ENCODE measurements around the gene HOXA4. TPM values are rescaled to one million over a fixed set of nuclear protein-coding genes. Genes with fewer than 3 reads are reported as not detected.

Gene HOXA4
- total RNA-seq, 1 donor from 2014 or later: not detected

DNA sequence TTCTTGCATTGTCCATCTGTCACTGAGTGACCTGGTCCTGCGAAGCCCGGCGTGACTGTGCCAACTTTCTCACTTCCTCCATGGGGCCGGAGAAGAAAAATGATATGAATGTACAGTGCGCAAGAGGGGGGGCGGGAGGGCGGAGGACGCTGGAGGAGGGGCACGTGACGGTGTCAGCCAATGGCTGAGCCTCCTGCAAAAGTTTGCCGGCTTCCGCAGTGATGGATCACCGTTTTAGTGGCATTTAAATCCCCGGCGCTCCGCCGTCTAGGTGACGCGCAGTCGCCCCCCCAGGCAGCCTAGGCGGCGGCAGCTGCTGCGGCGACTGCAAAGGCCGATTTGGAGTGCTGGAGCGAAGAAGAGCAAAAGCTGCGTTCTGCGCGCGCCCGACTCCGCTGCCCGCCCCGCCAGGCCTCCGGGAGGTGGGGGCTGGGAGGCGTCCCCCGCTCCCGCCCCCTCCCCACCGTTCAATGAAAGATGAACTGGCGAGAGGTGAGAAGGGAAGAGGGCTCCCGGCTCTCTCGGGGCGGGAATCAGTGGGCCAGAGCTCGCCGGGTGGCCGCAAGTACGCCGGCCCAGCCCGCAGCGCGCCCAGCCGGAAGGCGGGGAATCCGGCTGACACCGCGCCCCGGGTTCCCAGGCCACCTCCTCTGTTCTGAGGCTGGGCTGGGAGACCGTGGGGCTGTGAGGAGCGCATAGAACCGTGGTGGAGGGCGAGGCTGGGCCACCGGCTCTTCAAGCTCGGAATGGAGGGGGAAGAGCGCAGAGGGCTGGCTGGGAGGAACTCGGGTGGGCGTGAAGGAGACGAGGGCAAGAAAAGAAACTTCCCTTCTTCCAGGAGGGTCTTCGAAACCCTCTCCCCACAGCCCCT, 34.4 kb downstream of the HOXA4 start, which contains the start of gene HOXA1:
TSS of gene HOXA1 (minus strand) at position 104 of the 871 bp plus-strand sequence. CDS start at position 16, 88 bp downstream.
- Mint-ChIP-seq H3K36me3 (no peaks in the 10 kb centered on the region), H3K27ac (no peak within 1 kb of the TSS), H3K9me3 (peaks cover 9% of the 10 kb centered on the region), H3K4me1 (peaks cover 10% of the 10 kb centered on the region), H3K4me3 (peak within 1 kb of the TSS; percentile 88), H3K27me3 (ENCODE audit: insufficient read depth, low read depth) (peaks cover 95% of the 10 kb centered on the region)
- H3K27ac ChIP-seq: no peak within 1 kb of the TSS
- TF ChIP-seq EZH2phosphoT487 (IDR thresholded peaks at IDR 0.05) (peak; percentile 93), EZH2 (IDR thresholded peaks at IDR 0.05) (peak; percentile 90), CTCF (IDR thresholded peaks at IDR 0.05) (no peak)
- peak within 1 kb of the TSS; percentile 92 for H3K4me2 ChIP-seq
- no peaks in the 10 kb centered on the region for H3K79me2 ChIP-seq (ENCODE audit: low read depth)
- peak within 1 kb of the TSS; percentile 58 for H3K4me3 ChIP-seq
- peak; percentile 86 for DNase-seq (ENCODE audit: low spot score)
- peaks cover 94% of the 10 kb centered on the region for H4K20me1 ChIP-seq (ENCODE audit: low read depth)
- H3K27me3 ChIP-seq: peaks cover 100% of the 10 kb centered on the region
- peak within 1 kb of the TSS; percentile 72 for H2AFZ ChIP-seq (replicated peaks)
- H3K9me3 ChIP-seq (ENCODE audit: low read depth): no peaks in the 10 kb centered on the region
- H3K4me1 ChIP-seq: peaks cover 11% of the 10 kb centered on the region
- H3K9ac ChIP-seq: no peak within 1 kb of the TSS
- no peaks in the 10 kb centered on the region for H3K36me3 ChIP-seq
- H3F3A ChIP-seq (ENCODE audit: low read depth): peaks cover 19% of the 10 kb centered on the region

GRCh38 chr7:27095050-27095896, 35.3 kb downstream of the HOXA4 start:
- Histone ChIP-seq H3K36me3 (no peaks in the 10 kb centered on the region), H3K9me3 (ENCODE audit: low read depth) (no peaks in the 10 kb centered on the region), H2AFZ (replicated peaks) (no peak overlapping the region), H3K27ac (no peak overlapping the region), H3K4me3 (peak overlapping the region; percentile 58), H3K27me3 (peaks cover 100% of the 10 kb centered on the region), H3K4me1 (peaks cover 11% of the 10 kb centered on the region), H4K20me1 (ENCODE audit: low read depth) (peaks cover 86% of the 10 kb centered on the region), H3K4me2 (peak overlapping the region; percentile 92), H3K9ac (no peak overlapping the region), H3K79me2 (ENCODE audit: low read depth) (no peaks in the 10 kb centered on the region), H3F3A (ENCODE audit: low read depth) (peaks cover 14% of the 10 kb centered on the region)
- H3K27ac Mint-ChIP-seq: no peak overlapping the region
- peaks cover 10% of the 10 kb centered on the region for H3K4me1 Mint-ChIP-seq
- peak overlapping the region; percentile 88 for H3K4me3 Mint-ChIP-seq
- peak; percentile 13 for DNase-seq (ENCODE audit: low spot score)
- peaks cover 94% of the 10 kb centered on the region for H3K27me3 Mint-ChIP-seq (ENCODE audit: insufficient read depth, low read depth)
- TF ChIP-seq CTCF (IDR thresholded peaks at IDR 0.05) (no peak), EZH2 (IDR thresholded peaks at IDR 0.05) (peak; percentile 86), EZH2phosphoT487 (IDR thresholded peaks at IDR 0.05) (no peak)
- peaks cover 9% of the 10 kb centered on the region for H3K9me3 Mint-ChIP-seq
- no peaks in the 10 kb centered on the region for H3K36me3 Mint-ChIP-seq

DNA sequence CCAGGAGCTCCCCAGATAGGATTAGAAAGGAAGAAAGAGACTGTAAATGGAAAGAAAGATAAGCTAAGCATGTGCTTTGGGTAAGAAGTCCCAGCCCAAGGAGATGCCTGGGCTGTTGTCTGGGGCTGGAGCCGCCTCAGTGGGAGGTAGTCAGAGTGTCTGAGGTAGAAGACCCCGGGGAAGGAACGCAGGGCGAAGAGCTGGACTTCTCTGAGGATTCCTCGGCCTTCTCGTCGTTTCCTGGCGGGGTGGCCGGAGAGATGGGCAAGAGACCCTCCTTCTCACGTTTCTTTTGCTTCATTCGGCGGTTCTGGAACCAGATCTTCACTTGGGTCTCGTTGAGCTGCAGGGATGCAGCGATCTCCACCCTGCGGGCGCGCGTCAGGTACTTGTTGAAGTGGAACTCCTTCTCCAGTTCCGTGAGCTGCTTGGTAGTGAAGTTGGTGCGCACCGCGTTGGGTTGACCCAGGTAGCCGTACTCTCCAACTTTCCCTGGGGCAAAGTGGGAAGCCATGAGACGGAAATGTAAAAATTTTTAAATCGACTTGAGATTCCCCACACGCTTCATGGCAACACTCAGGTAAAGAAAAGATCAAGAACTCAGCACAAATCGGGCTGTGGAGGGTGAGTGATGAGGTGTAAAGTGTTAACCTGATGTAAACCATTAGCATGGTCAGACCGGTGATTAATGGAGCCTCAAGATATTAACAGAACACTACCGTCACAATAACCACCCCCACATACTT, 36.1 kb downstream of the HOXA4 start:
- Histone ChIP-seq H3K4me3 (no peak overlapping the region), H3K4me1 (peaks cover 11% of the 10 kb centered on the region), H3K9ac (no peak overlapping the region), H4K20me1 (ENCODE audit: low read depth) (peaks cover 78% of the 10 kb centered on the region), H2AFZ (replicated peaks) (no peak overlapping the region), H3F3A (ENCODE audit: low read depth) (peaks cover 9% of the 10 kb centered on the region), H3K79me2 (ENCODE audit: low read depth) (no peaks in the 10 kb centered on the region), H3K27me3 (peaks cover 100% of the 10 kb centered on the region), H3K4me2 (no peak overlapping the region), H3K36me3 (no peaks in the 10 kb centered on the region), H3K27ac (no peak overlapping the region), H3K9me3 (ENCODE audit: low read depth) (no peaks in the 10 kb centered on the region)
- Mint-ChIP-seq H3K4me3 (no peak overlapping the region), H3K36me3 (no peaks in the 10 kb centered on the region), H3K4me1 (peaks cover 10% of the 10 kb centered on the region), H3K27ac (no peak overlapping the region), H3K9me3 (peaks cover 9% of the 10 kb centered on the region), H3K27me3 (ENCODE audit: insufficient read depth, low read depth) (peaks cover 94% of the 10 kb centered on the region)
- TF ChIP-seq EZH2 (IDR thresholded peaks at IDR 0.05) (no peak), CTCF (IDR thresholded peaks at IDR 0.05) (no peak), EZH2phosphoT487 (IDR thresholded peaks at IDR 0.05) (peak; percentile 59)
- DNase-seq (ENCODE audit: low spot score): peak; percentile 30

Data from neural progenitor cell (in vitro differentiated cells).